Measurements from ENCODE around the gene PPP6R1. TPM values are rescaled to one million over a fixed set of nuclear protein-coding genes. Genes with fewer than 3 reads are reported as not detected.

The PPP6R1 gene
- total RNA-seq, 1 experiment from 2014 or later = 79.7 TPM

- Histone ChIP-seq H3K23me2 (ENCODE audit: insufficient read length, low read depth, low read length, poor library complexity, severe bottlenecking) (peaks cover 9% of the 10 kb centered on the region), H2BK5ac (ENCODE audit: insufficient read length, low read length) (no peak overlapping the region), H3K4me1 (ENCODE audit: insufficient read depth, low read length) (peaks cover 8% of the 10 kb centered on the region; the same call in 1 of the 2 replicates), H3K14ac (ENCODE audit: insufficient read depth, low read length) (peak overlapping the region; percentile 43; the same call in 1 of the 2 replicates), H3K27ac (ENCODE audit: insufficient read length, low read depth, low read length) (peak overlapping the region; percentile 22), H2BK20ac (ENCODE audit: low read depth, low read length, poor library complexity, severe bottlenecking) (no peak overlapping the region), H3K56ac (ENCODE audit: insufficient read length, low read depth, low read length) (no peak overlapping the region), H3K9me3 (ENCODE audit: control insufficient read depth, low read depth, low read length) (no peaks in the 10 kb centered on the region), H2AK5ac (ENCODE audit: insufficient read length, low read length) (no peak overlapping the region), H3K27me3 (ENCODE audit: insufficient read depth, low read length) (no peaks in the 10 kb centered on the region), H4K5ac (ENCODE audit: insufficient read length, low read depth, low read length) (no peak overlapping the region), H2BK120ac (ENCODE audit: low read depth, low read length, poor library complexity, severe bottlenecking) (no peak overlapping the region), H4K8ac (replicated peaks; ENCODE audit: insufficient read length, low read depth, low read length) (no peak overlapping the region), H3K18ac (ENCODE audit: insufficient read length, low read depth, low read length) (no peak overlapping the region), H4K20me1 (ENCODE audit: control insufficient read depth, insufficient read depth, insufficient read length) (peaks cover 3% of the 10 kb centered on the region), H3K23ac (ENCODE audit: insufficient read length, low read depth, low read length) (no peak overlapping the region), H3K9ac (ENCODE audit: extremely low read depth, insufficient read length, low read length) (peak overlapping the region; percentile 79), H3T11ph (ENCODE audit: low read length) (no peak overlapping the region), H3K79me2 (ENCODE audit: insufficient read depth, low read length) (peaks cover 31% of the 10 kb centered on the region; the same call in 1 of the 2 replicates), H3K4me2 (ENCODE audit: insufficient read depth, insufficient read length, low read length) (peak overlapping the region; percentile 56), H2BK12ac (ENCODE audit: insufficient read length, low read depth, low read length) (no peak overlapping the region), H2BK15ac (ENCODE audit: low read depth, low read length) (no peak overlapping the region), H4K91ac (ENCODE audit: insufficient read length, low read depth, low read length) (no peak overlapping the region), H3K4ac (ENCODE audit: low read depth, low read length) (no peak overlapping the region), H2AFZ (ENCODE audit: low read length) (no peak overlapping the region), H3K79me1 (ENCODE audit: insufficient read depth, low read depth, low read length, poor library complexity, severe bottlenecking) (peaks cover 16% of the 10 kb centered on the region)
- Mint-ChIP-seq H3K4me3 (peak overlapping the region; percentile 77 to 90), H3K36me3 (ENCODE audit: insufficient read depth in 1 of 3, low read depth in 3 of 3) (peaks cover 5 to 10% (median 9%) of the 10 kb centered on the region in 3 experiments), H3K27me3 (ENCODE audit: low read depth) (no peaks in the 10 kb centered on the region; the same call in 1 of the 2 replicates), H3K9me3 (no peaks in the 10 kb centered on the region), H3K27ac (peak overlapping the region; percentile 97 to 99 (median 99)), H3K4me1 (peaks cover 33 to 44% of the 10 kb centered on the region in 2 experiments)
- no CpG with 5 or more reads among the region's 29 CpGs for WGBS (ENCODE audit: extremely low coverage, insufficient read length, low lambda C conversion rate)
- no peak for DNase-seq
- TF ChIP-seq, protein P1, sequence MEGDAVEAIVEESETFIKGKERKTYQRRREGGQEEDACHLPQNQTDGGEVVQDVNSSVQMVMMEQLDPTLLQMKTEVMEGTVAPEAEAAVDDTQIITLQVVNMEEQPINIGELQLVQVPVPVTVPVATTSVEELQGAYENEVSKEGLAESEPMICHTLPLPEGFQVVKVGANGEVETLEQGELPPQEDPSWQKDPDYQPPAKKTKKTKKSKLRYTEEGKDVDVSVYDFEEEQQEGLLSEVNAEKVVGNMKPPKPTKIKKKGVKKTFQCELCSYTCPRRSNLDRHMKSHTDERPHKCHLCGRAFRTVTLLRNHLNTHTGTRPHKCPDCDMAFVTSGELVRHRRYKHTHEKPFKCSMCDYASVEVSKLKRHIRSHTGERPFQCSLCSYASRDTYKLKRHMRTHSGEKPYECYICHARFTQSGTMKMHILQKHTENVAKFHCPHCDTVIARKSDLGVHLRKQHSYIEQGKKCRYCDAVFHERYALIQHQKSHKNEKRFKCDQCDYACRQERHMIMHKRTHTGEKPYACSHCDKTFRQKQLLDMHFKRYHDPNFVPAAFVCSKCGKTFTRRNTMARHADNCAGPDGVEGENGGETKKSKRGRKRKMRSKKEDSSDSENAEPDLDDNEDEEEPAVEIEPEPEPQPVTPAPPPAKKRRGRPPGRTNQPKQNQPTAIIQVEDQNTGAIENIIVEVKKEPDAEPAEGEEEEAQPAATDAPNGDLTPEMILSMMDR (conservative IDR thresholded peaks at IDR 0.05) = no peak
These were observed 858 bp upstream of the PPP6R1 start for GRCh38 chr19:55259540-55260210.

Data from H9 (cell line).